ENCODE data around the gene FOXA1.

FOXA1 gene

DNA sequence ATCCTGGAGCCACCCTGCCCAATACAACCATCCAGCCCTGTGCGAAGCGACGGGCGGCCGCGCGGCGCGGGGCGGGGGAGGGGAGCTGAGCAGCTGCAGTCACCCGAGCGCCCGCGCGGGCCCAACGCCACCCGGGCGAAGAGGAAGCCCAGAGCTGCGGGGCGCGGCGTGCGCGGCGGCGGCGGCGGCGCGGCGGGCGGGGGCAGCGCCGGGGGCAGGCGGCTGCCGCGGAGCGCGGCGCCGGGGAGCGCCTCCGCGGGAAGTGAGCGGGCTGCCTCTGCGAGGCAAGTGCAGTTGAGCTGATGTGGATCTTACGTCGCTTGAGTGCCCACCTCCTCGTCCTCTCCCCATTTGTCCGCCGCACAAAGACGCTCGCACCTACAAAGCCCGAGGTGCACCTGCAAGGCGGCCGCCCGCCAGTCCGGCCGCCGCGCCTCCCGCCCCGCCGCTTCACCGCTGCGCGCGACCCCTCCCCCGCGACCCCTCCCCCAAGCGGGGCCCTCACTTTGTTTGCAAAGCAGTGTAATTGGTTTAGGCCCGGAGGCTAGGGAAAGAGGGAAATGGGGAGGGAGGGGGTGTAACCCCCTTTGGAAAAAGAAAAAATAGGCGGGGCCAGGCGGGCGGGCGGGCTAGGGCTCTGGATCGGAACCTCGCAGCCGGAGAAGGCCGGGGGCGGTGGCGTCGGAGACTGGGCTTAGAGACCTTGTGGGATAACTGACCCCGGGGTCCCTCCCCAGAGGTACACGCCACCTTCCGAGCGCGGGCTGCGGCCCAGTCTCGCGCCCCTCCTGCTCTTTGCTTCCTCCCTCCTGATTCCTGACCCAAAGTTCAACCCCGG, at the start of gene FOXA1, which contains the start of gene TTC6:
TSS of gene FOXA1 (minus strand) at position 279 of the 838 bp plus-strand sequence. CDS start at position 2, 277 bp downstream.
TSS of gene TTC6 (plus strand) at position 659 of the 838 bp plus-strand sequence. CDS start 26,436 bp downstream, outside the sequence.
- no peak for DNase-seq

GRCh38 chr14:37643701-37644100, 48.7 kb upstream of the FOXA1 start:
- DNase-seq, result no peak

GRCh38 chr14:37642125-37642524, 47.1 kb upstream of the FOXA1 start:
- DNase-seq, result no peak

DNA sequence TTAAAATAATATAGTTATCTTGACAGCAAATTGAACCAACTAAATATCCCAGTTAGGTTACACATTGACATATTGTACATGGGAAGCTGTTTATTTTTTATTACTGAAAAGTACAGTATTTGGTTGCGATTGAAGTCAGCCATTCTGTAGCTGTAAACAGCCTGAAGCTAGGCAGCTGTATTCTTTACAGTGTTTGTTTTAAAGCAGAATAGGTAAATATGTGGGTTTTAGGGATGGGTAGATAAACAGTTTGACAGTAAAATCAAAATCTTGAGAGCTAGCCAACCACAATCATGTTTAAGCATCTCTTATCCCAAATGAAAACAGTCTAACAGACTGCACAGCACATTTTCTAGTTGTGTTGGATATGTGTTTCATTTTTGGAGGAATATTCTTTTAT, 46.1 kb upstream of the FOXA1 start:
- no peak for DNase-seq

- DNase-seq, result no peak
These were observed 43.5 kb upstream of the FOXA1 start for GRCh38 chr14:37638599-37638998.

DNA sequence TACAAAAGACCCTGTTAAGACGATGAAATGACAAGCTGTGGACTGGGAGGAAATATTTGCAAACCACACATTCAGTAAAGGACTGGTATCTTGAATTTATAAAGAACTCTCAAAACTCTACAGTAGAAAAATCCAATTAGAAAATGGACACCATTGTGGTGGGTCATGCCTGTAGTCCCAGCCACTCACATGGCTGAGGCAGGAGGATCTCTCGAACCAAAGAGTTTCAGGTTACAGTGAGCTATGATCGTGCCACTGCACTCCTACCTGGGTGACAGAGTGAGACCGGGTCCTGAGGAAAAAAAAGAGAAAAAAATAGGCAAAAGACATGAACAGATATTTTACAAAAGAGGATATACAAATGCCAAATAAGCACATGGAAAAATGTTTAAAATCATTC, 42.3 kb upstream of the FOXA1 start:
- DNase-seq, result no peak

DNA sequence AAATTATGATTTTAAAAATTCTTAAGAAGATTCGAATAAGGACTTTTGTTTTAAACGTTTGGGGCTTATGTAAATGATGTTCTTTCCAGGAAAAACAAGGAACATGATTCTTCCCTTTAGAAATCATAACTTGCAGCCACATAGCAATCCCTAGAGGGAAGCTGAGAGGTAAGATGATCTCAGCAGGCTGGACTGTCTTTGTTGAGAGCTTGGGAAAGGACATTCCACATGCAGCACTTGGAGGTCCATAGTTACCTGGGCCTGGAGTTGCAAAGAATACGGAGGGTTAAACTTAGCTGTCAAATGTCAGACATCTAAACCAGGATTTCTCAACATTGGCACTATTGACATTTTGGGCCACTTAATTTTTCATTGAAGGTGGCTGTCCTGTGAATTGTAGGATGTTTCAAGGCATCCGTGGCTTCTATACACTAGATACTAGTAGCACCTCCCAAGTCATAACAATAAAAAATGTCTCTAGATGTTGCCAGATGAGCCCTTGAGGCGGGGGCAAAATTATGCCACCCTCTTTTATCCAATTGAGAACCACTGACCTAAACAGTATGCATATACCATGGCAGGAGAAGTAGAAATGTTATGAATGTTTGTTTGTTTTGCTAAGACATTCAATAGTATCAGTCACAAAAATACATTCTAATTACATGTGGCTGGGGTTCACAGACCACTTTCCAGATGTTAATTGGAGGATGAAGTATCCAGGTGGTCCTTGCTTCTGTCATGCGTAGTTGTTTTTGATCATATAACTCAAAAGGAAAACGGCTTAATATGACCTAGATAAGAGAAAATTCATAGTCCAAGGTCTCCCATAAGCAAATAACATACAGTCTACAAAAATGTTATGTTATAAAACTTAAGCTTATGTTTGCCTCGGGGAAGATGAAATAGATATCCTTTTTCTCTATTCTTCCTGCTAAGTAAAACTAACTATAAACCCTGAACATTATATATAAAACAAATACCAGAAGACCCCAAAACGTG, 30.8 kb upstream of the FOXA1 start:
- DNase-seq, result no peak

DNA sequence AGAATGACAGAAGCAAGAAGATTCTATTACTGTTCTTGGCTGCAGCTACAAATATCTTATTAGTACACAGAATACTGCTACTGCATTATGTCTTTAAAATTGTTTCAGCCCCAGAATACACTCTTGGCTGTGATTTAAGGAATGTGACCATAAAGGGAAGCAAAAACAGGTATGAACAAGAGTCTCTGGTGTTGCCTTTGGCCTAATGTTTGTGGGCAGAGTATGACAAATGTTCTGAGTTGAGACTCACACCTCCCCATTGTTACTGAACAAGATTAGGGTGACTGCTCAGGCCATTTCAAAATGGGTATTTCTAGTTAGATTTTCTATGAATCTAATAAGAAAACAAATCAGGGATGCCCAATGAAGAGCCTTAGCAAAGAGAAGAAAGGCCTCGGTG, 28.9 kb upstream of the FOXA1 start:
- DNase-seq, result no peak

GRCh38 chr14:37623426-37623951, 28.4 kb upstream of the FOXA1 start:
- no peak for DNase-seq

GRCh38 chr14:37622231-37622923, 27.3 kb upstream of the FOXA1 start:
- DNase-seq, result no peak

DNA sequence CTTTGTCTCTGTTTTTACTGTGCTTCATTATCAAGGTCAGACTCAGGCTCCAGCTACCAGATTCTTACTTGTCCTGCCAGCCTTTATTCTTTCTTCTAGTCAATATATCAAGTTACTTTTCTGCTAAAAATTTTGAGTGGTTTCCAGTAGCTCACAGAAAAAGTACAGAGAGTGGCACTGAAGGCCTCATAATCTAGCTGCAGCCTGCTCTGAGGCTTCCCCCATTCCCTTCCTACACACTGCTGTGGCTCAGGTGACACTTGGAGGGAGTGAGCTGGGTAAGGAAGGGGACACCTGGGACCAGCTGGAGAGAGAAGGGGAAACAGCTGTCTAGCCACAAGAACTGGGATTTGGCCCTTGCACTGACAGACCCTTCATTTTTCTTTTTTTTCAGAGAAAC, 25.8 kb upstream of the FOXA1 start:
- no peak for DNase-seq

GRCh38 chr14:37618498-37619028, 23.5 kb upstream of the FOXA1 start:
- no peak for DNase-seq

DNA sequence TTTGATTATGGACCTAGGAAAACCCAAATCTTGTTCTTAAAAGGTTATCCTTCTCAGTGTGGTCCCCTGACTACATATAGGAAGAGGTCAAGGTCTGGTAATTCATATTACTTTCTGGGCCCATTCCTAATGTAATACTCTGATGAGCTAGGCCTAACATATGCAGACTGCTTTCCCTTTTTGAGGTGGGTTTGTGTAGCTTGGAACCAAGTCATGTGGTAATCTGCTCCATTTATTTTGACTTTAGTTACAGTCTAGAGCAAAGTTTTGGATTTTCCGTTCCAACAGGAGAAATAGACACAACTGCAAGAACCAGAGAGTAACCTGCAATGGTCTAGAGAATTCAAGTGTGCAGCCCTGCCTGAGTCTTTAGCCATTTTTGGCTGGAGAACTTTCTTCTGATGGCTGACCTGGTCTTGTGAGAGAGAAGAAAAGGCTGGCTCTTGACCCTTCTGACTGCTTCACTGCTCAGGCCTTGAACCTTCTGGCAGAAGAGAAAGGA, 22.9 kb upstream of the FOXA1 start:
- no peak for DNase-seq

DNA sequence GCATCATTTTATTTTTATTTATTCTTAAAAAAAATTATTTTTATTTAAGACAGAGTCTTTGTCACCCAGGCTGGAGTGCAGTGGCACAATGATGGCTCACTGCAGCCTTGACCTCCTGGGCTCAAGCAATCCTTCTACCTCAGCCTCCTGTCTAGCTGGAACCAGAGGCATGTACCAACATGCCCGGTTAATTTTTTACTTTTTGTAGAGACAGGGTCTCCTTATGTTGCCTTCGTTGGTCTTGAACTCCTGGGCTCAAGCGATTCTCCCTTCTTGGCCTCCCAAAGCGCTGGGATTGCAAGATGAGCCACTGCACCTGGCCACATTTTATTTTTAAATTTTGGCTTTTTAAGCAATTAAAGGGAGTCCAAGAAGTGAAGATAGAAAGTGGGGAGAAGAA, 21.8 kb upstream of the FOXA1 start:
- DNase-seq, result no peak

DNA sequence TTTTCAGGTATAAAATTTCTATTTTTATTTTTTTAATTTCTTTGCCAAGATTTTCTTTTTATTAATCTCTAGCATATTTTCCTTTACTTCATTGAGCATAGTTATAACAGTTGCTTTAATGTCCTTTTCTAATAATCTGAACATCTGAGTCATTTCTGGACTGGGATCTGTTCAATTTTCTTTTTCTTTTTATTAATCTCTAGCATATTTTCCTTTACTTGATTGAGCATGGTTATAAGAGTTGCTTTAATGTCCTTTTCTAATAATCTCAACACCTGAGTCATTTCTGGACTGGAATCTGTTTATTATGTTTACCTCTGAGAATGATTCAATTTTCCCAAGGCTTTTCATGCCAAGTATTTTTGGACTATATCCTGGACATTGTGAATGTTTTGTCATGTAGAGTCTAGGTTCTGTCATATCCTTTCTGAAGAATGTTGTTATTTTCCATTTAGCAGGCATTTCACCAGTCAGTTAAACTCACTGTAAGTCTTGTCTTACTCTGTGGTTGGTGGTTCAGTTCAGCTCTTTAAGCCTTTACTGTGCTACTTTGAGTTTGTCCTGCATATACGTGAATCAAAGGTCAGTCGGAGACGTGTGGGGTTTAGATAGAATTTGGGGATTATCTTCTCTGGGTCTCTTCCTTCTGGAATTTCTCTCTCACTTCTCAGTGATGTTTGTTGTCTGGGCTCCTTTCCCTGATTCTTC, 20.7 kb upstream of the FOXA1 start:
- no peak for DNase-seq

DNA sequence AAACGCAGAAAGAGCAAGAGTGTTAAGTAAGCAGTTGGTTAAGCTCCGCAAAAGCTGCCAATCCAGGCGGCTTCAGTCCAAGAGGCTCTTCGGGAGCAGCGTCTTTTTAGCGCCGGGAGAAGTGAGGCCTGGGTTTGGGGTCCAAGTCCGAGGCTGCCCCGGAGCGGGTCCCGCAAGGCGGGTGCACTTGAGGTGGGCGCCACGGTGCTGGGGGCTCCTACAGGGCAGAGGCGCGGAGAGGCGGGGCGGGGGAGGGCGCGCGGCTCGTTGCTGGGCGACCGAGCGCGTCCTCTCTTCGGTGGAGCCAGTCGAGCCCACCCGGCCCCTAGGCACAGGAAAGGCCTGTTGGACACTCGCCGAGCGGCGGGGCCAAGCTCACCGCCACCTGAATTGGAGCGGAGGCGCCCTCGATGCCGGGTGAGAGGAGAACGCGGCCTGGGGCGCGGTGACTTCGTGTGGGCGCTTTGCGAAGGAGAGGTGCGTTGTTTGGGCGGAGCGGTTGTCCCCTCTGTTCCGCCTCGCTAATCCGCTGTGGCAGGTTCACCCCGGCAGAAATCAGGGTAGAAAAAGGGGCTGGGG, 16.0 kb upstream of the FOXA1 start:
- no peak for DNase-seq

- DNase-seq, result no peak
These were observed 13.6 kb upstream of the FOXA1 start for GRCh38 chr14:37608649-37609048.

GRCh38 chr14:37606678-37607077, 11.6 kb upstream of the FOXA1 start:
- no peak for DNase-seq

GRCh38 chr14:37603688-37604251, 8.7 kb upstream of the FOXA1 start:
- no peak for DNase-seq

- no peak for DNase-seq
These were observed 7.8 kb upstream of the FOXA1 start for GRCh38 chr14:37602605-37603453.

Measured in stimulated activated CD4-positive, alpha-beta T cell treated with anti-CD3 and anti-CD28 coated beads, Interleukin-4, amount 100 ng/mL, for 1 hour (primary cell).